ES-I3 (cell line): Measurements from ENCODE around the gene CAST.

Source experiments
- H3K36me3 ChIP-seq: 2 replicates; pipeline ENCODE4 v1.6.1; 2013; ENCODE audit warnings: mild to moderate bottlenecking, low read length, control low read depth, moderate library complexity; ENCODE audit not compliant: insufficient read depth
- H3K4me1 ChIP-seq: 2 replicates; pipeline ENCODE4 v1.6.1; 2013; ENCODE audit warnings: mild to moderate bottlenecking, control low read depth, low read length; ENCODE audit not compliant: insufficient read depth
- H3K9ac ChIP-seq: 2 replicates; pipeline ENCODE4 v1.6.1; 2013; ENCODE audit warnings: low read depth, mild to moderate bottlenecking, low read length, moderate library complexity
- H3K9me3 ChIP-seq: 2 replicates; pipeline ENCODE4 v1.6.1; 2013; ENCODE audit warnings: mild to moderate bottlenecking, low read length, moderate library complexity; ENCODE audit not compliant: control insufficient read depth, insufficient read depth

Gene CAST

GRCh38 chr5:96702503-96703383 is 40.6 kb downstream of the CAST start:
- Histone ChIP-seq H3K9me3 (no peaks in the 10 kb centered on the region), H3K4me1 (peaks cover 10% of the 10 kb centered on the region), H3K36me3 (no peaks in the 10 kb centered on the region), H3K9ac (peak overlapping the region; percentile 96)

GRCh38 chr5:96703384-96703920 is 41.3 kb downstream of the CAST start:
- Histone ChIP-seq H3K9ac (peak overlapping the region; percentile 96), H3K9me3 (no peaks in the 10 kb centered on the region), H3K4me1 (peaks cover 10% of the 10 kb centered on the region), H3K36me3 (no peaks in the 10 kb centered on the region)

GRCh38 chr5:96703995-96704394 is 41.8 kb downstream of the CAST start:
- Histone ChIP-seq H3K9ac (peak overlapping the region; percentile 96; the same call in 1 of the 2 replicates), H3K36me3 (no peaks in the 10 kb centered on the region), H3K9me3 (no peaks in the 10 kb centered on the region), H3K4me1 (peaks cover 10% of the 10 kb centered on the region)

DNA sequence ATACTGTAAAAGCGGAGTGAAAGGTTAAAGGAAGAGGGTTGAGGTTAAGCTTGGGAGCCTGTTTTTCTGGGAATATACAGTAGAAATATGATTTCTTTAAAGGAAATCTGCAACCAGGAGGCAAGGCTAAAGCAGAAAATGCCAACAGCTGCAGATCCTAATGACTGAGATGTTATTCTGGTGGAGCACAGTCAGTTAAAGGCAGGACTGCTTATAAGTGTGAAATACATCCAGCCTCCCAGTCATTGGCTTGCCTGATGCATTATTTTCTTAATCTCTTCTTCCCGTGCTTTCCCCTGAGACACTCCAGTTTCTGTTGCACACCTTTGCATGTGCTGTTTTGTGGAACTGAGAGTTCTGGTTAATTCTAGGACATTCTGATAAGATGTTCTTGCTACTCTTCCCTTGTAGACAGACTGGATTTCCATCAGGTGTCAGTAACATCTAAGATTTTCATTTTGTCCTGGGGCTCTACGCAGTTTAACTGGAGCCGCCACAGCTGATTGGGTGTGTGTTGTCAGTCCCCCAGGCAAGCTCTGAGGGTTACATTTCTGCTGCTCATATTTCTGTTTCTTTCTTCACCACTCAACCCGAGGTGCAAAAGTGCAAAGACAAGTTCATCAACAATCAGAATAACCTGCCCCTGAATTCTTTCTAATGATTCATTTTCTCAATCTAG is 44.4 kb downstream of the CAST start:
- Histone ChIP-seq H3K4me1 (no peaks in the 10 kb centered on the region; the same call in 1 of the 2 replicates), H3K9me3 (no peaks in the 10 kb centered on the region), H3K36me3 (no peaks in the 10 kb centered on the region), H3K9ac (no peak overlapping the region)

DNA sequence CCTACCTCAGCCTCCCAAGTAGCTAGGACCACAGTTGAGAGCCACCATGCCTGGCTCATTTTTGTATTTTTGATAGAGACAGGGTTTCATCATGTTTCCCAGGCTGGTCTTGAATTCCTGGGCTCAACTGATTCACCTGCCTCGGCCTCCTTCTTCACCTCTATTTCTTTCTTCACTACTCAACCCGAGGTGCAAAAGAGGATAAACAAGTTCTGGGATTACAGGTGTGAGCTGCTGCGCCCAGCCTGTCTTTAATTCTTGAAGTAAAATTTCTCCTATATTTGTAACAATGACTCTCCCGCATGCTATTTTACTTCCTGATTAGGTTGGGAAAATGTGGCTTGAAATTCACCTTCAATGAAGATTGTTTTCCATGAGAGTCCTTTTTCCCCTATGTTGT is 46.4 kb downstream of the CAST start:
- Histone ChIP-seq H3K9me3 (no peaks in the 10 kb centered on the region), H3K4me1 (no peaks in the 10 kb centered on the region; the same call in 1 of the 2 replicates), H3K36me3 (no peaks in the 10 kb centered on the region), H3K9ac (no peak overlapping the region)

DNA sequence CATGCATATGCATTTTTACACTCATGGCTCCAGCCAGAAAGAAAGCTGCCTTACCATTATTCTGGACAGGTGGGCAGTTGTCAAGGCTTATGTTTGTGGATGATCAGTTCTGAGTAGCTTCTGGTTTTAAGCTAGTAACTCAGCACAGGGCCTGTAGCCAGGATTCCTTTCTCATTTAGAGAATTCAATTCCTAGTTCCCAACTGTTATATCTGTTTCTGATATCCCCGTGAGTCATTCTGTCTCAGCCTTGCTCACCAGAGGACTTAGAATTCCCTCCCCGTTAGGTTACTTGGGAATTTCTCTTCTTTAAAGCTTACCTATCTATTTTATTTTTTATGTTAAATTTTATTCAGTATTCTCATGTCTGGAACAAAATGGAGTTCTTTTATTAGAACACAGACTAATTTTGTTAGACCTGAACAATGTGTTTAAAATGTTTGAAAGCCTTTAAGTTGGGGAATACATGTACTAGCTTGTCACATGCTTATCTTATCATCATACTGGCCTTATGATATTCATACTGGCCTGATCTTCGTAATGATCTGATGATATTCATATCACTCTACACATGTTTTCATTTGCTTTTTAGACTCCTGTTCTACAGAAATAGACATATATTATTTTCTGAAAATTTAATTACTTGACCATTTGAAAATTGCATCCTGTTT is 47.1 kb downstream of the CAST start:
- H3K9me3 ChIP-seq, result no peaks in the 10 kb centered on the region
- no peaks in the 10 kb centered on the region; the same call in 1 of the 2 replicates for H3K4me1 ChIP-seq
- no peak overlapping the region for H3K9ac ChIP-seq
- no peaks in the 10 kb centered on the region for H3K36me3 ChIP-seq

DNA sequence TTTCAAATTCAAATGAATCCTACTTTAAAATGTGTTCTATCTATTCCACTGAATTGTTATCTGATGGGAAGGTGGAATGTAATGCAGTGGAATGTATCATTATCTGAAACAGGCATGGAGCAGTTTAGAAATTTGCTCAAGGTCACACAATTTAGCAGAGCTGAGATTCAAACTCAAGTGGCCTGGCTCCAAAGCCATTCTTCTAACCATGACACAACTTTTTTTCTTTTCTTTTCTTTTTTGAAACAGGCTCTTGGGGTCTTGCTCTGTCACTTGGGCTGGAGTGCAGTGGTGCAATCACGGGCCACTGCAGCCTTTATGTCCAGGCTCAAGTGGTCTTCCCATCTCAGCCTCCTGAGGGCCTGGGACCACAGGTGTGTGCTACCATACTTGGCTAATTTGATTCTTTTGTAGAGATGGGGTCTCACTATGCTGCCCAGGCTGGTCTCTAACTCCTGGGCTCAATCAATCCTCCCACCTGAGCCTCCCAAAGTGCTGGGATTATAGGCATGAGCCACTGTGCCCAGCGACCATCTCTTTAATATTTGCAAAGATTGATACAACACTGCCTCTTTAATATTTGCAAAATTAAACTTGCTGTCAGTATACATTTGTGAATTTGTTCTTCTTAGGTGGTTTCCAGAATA is 50.0 kb downstream of the CAST start:
- Histone ChIP-seq H3K36me3 (no peaks in the 10 kb centered on the region), H3K9me3 (no peaks in the 10 kb centered on the region), H3K4me1 (no peaks in the 10 kb centered on the region; the same call in none of the 2 replicates), H3K9ac (no peak overlapping the region)

GRCh38 chr5:96714450-96714849 is 52.3 kb downstream of the CAST start:
- no peaks in the 10 kb centered on the region for H3K36me3 ChIP-seq
- no peaks in the 10 kb centered on the region for H3K9me3 ChIP-seq
- no peak overlapping the region for H3K9ac ChIP-seq
- no peaks in the 10 kb centered on the region; the same call in 1 of the 2 replicates for H3K4me1 ChIP-seq

- Histone ChIP-seq H3K36me3 (no peaks in the 10 kb centered on the region), H3K9ac (no peak overlapping the region), H3K4me1 (no peaks in the 10 kb centered on the region; the same call in 1 of the 2 replicates), H3K9me3 (no peaks in the 10 kb centered on the region)
Observed at GRCh38 chr5:96714951-96715451, 52.8 kb downstream of the CAST start.

GRCh38 chr5:96716007-96716406 is 53.8 kb downstream of the CAST start:
- Histone ChIP-seq H3K36me3 (no peaks in the 10 kb centered on the region), H3K4me1 (no peaks in the 10 kb centered on the region; the same call in none of the 2 replicates), H3K9me3 (no peaks in the 10 kb centered on the region), H3K9ac (no peak overlapping the region)

DNA sequence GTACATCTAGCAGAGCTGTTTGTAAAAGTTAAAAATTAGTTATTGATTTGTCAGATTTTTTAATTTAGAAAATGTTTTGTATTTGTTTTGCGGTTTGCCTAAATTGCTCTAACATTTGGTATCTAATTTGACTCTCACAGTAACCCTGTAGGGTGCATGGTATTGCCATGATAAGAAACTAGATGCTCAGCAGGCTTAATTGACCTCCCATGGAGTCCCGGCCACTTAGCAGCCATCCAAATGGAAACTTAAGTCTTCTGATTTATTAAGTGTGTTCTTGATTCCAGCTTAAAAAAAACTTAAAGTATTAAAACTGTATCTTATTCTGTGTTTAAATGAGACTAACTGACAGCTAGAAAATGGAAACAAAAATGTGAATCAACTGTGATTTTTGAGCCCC is 54.5 kb downstream of the CAST start:
- Histone ChIP-seq H3K9me3 (no peaks in the 10 kb centered on the region), H3K36me3 (no peaks in the 10 kb centered on the region), H3K4me1 (no peaks in the 10 kb centered on the region; the same call in none of the 2 replicates), H3K9ac (no peak overlapping the region)

GRCh38 chr5:96717874-96718273 is 55.7 kb downstream of the CAST start:
- no peak overlapping the region for H3K9ac ChIP-seq
- H3K9me3 ChIP-seq, result no peaks in the 10 kb centered on the region
- no peaks in the 10 kb centered on the region; the same call in none of the 2 replicates for H3K4me1 ChIP-seq
- H3K36me3 ChIP-seq, result no peaks in the 10 kb centered on the region

- H3K4me1 ChIP-seq, result no peaks in the 10 kb centered on the region; the same call in none of the 2 replicates
Observed at GRCh38 chr5:96718635-96719077, 56.5 kb downstream of the CAST start.

More at GRCh38 chr5:96718635-96719077, 56.5 kb downstream of the CAST start:
- Histone ChIP-seq H3K9ac (no peak overlapping the region), H3K9me3 (no peaks in the 10 kb centered on the region), H3K36me3 (no peaks in the 10 kb centered on the region)
